Glomerular visceral epithelial cell (primary cell): Measurements from ENCODE around the gene CYTH1.

Source experiments
- DNase-seq: peaks from one replicate; pipeline ENCODE4 v3.0.0-alpha.2; 2016; ENCODE audit errors: extremely low spot score

The CYTH1 gene

DNA sequence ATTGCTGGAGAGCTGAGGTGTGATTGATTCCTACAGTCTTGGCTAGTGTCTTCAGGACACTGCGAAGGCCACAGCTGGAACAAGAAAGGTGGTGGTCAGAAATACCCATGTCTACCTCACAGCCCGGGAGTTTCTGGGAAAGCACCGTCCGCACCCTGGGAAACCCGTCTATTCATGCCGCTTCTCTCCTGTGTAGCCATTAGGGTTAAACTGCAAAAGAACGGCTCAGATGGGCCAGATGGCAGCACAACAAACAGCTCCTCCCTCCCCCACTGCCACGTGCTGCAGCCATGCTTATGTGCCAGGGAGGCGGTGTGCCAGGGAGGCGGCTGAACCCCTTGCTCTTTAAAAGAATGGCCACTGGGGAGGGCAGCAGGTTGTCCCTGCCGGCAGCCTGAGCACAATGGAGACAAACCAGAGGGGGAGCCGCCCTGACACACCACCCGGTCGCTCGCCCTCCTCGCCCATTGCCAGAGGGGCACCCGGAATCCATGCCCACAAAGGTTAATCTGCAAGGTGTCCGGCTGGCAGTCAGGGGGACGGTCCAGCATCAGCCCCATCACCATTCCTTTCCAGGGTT lies 65.2 kb downstream of the CYTH1 start:
- peak; percentile 58 for DNase-seq

DNA sequence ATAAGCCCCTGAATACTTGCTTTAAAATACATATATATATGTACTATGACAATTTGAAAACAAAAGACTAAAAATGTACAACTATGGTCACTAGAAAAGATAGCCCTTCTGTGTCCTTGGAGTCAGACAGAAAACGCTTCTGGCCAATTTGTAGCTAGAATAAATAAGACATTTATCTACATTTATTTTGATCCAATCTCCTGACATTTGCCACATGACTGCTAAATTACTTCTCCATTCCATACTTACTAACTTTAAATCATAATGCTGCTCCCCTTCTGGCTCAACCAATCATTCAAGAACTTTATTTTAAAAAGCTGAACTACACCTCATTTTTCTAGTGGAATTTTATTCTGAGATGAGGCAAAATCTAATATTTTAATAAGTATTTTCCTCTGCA lies 65.8 kb downstream of the CYTH1 start:
- DNase-seq: no peak

DNA sequence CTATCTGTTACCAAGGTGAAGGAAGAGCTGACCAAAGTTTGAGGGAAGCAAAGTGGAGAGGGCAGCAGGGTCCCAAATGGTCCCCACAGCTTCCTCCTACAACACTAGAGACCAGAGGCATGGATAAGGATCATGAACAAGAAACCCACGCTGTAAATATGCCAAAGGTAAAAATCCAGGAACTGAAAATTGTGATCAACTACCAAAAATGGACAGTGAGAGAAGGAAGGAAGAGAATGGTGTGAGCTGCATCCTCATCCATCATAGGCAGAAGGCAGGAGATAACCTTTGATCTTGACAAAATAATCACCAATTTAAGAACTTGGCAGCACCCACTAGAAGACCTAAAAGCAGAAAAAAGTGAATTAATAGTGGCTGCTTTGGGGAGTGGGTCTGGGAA lies 66.2 kb downstream of the CYTH1 start:
- DNase-seq: no peak

DNA sequence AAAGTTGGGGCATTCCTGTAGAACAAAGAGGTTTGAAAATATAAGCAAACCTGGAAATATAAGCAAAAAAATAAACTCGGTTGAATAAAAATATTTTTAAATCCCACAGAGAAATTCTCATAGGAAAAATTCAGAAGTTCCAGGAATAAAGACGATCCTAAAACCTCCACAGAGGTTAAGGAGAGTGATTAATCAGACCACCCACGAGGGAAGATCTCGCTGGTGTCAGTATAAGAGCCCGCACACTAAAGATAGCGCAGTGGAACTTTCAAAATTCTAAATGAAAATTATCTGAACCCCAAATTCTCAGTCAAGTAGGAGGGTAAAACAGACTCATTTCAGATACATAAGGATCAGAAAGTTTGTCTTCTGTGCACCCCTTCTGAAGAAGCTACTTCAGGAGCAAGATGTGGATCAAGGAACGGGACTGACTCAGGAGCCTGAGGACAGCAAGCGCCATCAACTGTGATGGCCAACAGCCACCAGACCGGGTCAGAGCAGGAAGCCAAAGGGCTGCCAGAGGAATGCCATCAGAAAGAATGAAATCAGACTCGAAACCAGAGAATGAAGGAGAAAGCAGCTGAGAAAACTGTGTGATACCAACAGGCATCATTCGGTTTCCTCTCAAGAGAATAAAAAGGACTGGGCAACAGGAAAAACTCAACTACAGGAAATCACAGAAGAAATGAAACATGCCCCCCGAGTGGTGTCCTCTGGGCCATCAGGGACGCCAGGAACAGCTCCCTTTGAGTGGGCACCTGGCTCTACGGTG lies 66.9 kb downstream of the CYTH1 start:
- DNase-seq: no peak

- no peak for DNase-seq
Observed at GRCh38 chr17:78714534-78714933, 67.5 kb downstream of the CYTH1 start.

DNA sequence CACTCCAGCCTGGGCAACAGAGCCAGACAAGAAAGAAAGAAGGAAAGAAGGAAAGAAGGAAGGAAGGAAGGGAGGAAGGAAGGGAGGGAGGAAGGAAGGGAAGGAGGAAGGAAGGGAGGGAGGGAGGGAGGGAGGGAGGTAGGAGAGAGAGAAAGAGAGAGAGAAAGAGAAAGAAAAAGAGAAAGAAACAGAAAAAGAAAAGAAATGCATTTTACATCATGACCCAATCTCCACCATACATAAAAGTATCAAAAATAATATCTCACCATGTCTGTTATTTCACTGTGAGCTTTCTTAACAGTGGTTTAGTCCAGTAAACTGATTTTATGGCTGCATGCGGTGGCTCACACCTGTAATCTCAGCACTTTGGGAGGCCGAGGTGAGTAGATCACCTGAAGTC lies 70.0 kb downstream of the CYTH1 start:
- DNase-seq: no peak

DNA sequence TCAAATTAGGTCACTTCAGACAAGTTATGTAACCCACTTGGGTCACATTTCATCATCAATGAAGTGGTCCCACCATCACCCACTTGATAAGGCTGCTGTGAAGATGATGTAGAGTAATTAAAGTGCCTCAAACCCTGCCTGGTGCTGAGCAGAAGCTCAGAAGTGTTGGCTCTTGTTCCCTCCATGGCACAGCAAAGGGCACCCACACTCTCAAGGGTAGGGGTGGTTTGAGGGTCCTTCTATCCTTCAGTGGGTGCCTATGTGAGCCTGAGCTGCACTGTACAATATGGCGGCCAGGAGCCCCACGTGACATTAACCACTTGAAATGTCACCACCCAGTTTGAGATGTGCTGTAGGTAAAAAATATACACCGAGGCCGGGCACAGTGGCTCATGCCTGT lies 71.5 kb downstream of the CYTH1 start:
- DNase-seq: no peak

GRCh38 chr17:78709751-78710181 lies 72.3 kb downstream of the CYTH1 start:
- no peak for DNase-seq

- peak; percentile 25 for DNase-seq
Observed at GRCh38 chr17:78709119-78709681, 72.9 kb downstream of the CYTH1 start.

DNA sequence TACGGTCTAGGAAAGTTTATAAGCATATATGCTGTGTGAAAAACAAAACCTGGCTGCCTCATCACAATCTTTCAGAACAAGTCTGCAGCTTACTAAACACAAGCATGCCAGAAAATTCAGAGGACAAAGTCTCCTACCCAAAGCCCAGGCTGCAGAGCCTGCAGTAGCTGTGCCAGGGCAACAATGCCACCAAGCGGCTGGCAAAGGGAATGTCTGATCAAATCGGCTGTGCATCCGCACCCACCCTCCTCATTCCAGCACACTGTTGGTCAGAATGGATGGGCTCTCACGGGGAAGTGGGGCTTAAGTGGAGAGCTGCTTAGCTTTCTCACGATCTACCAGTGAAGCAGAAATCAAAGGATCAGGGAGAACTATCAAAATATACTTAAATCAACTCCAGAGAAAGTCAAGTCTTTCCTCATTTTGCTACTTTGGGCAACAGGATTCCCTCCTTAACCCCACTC lies 73.5 kb downstream of the CYTH1 start:
- peak; percentile 89 for DNase-seq

GRCh38 chr17:78707923-78708322 lies 74.2 kb downstream of the CYTH1 start:
- DNase-seq: no peak

GRCh38 chr17:78707016-78707415 lies 75.1 kb downstream of the CYTH1 start:
- peak; percentile 75 for DNase-seq

DNA sequence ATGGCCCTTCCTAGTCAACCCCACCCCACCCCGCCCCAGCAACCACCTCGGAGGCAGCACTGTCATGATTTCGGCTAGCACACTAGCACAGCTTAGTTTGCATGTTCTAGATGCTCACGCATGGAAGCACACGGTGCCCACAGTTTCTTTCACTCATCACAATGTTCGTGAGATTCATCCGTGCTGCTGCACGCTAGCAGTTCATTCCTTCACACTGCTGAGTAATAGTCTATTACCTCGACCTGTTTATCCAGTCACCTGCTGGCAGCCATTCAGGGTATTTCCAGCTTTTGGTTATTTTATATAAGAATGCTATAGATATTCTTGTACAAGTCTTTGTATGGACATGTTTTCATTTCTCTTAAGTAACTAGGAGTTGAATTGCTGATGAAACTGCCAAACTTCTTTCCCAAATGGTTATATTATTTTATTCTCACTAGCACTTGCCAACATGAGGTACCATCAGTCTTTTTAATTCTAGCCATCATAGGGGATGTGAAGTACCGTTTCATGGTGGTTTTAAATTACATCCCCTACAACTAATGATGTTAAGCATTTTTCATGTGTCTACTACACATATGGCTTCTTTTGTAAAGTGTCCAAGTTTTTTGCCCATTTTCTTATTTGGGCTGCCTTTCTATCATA lies 75.7 kb downstream of the CYTH1 start:
- peak; percentile 96 for DNase-seq

- no peak for DNase-seq
Observed at GRCh38 chr17:78705071-78705470, 77.0 kb downstream of the CYTH1 start.

DNA sequence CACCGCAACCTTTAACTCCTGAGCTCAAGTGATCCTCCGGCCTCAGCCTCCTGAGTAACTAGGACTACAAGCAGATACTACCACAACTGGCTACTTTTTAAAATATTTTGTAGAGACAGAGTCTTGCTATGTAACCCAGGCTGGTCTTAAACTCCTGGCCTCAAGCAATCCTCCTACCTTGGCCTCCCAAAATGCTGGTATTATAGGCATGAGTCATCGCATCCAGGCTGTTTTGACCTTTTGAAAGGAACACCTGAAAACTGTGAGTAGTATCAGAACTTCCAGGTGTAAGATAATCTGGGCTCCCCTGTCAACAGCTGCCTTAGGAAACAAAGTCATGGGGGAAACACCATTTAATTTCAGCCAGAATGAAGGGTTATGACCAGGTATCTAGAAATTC lies 77.5 kb downstream of the CYTH1 start:
- DNase-seq: no peak

- DNase-seq: peak; percentile 60
Observed at GRCh38 chr17:78697554-78698343, 84.3 kb downstream of the CYTH1 start.

DNA sequence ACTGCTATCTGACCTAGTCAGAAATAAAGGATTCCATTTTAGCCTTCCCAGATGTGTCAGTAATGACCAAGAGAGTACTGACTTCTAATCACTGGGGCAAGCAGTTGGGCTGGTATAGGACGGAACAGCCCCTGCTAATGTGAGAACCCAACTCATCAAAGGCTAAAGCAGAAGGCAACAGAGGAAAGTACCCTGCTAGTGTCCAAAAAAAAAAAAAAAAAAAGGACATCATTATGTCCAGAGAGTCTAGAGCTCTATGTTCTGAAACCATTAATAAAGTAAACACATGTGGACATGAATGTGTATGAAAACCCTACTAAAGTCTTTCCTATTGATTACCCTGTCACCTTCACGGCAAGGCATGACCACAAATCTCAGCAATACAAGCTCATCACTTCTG lies 85.0 kb downstream of the CYTH1 start:
- no peak for DNase-seq

DNA sequence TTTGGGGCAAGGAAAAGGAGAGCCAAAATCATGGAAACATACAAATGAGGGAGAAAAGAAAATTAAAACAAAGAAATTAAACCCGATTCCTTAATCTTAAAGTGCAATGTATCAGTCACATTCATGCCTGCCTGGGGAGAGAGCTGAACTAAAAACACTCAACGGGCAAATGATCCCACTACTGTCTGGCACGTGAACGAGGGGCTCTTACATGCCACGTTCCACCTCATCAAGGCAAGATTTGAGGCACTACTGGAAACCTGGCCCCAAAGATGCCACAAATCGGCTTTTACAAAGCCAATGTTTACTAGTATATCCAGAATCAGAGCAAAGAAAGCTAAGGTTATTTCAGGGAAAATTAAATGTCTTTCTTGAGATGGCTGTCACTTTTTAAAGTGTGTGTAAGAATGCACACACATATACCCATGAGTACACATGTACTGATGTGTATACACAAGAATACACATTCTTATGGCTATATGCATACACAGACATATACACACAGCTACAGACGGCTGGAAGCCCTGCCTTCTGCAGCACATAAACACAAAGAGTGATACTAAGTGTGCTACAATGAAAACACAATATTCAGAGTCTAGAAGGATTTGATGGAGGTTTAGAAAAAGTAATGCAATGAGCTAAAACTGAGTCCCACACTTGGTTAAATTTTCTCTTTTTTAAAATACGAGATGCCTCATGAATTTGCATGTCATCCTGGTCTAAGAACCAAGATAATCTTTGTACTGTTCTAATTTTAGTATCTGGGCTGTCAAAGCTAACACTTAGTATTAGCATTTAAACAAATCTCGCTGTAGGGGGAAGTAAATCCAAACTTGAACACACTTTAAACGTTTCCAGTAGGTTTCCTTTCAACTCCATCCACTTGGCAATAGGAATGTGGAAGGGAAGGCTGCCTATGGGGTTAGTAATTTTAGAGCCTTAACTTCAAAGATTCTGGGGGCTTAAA lies 85.8 kb downstream of the CYTH1 start:
- DNase-seq: no peak

GRCh38 chr17:78694805-78695531 lies 87.1 kb downstream of the CYTH1 start:
- no peak for DNase-seq
